Esophagus squamous epithelium (tissue), 5 donors: ENCODE data around the gene HELZ2. TPM values are rescaled to one million over a fixed set of nuclear protein-coding genes. Genes with fewer than 3 reads are reported as not detected.

ENCODE experiments used
- DNase-seq: peaks from one replicate; lab custom pipeline; 2025; lab: John Stamatoyannopoulos, UW
- H3K27ac ChIP-seq, 4 donors: fragments of 200-600 bp; sonication (generic); one replicate each; pipeline ENCODE4 v1.5.1; 2016 to 2019; ENCODE audit warnings: mild to moderate bottlenecking in 1 of 4
- H3K27me3 ChIP-seq, 4 donors: fragments of 200-600 bp; sonication (generic); 1 replicate in 3 of 4; 2 replicates in 1 of 4; pipeline versions ENCODE4 v1.5.1 to v1.6.0; 2017 to 2021; ENCODE audit warnings: antibody characterized with exemption in 1 of 4
- H3K36me3 ChIP-seq, 3 donors: fragments of 200-600 bp; sonication (generic); one replicate each; pipeline ENCODE4 v1.5.1; 2016 to 2019
- H3K4me1 ChIP-seq, 3 donors: fragments of 200-600 bp; sonication (generic); one replicate each; pipeline ENCODE4 v1.5.1; 2017 to 2019
- H3K4me3 ChIP-seq, 4 donors: fragments of 200-600 bp; sonication (generic); 1 replicate in 3 of 4; 2 replicates in 1 of 4; pipeline ENCODE4 v1.5.1; 2016 to 2019; ENCODE audit warnings: mild to moderate bottlenecking in 2 of 4, moderate library complexity in 1 of 4
- H3K9me3 ChIP-seq, 3 donors: fragments of 200-600 bp; sonication (generic); one replicate each; pipeline ENCODE4 v1.5.1; 2016 to 2019
- CTCF ChIP-seq, 6 experiments: fragments of 450-650 bp in 4 of 6; fragments of 200-600 bp in 2 of 6; sonication (generic) in 2 of 6; IDR thresholded peaks; one replicate each; pipeline ENCODE4 v1.5.1; 2016 to 2019; ENCODE audit warnings: antibody characterized with exemption in 6 of 6, mild to moderate bottlenecking in 4 of 6, moderate library complexity in 4 of 6
- POLR2A ChIP-seq, 4 donors: fragments of 450-650 bp; IDR thresholded peaks; one replicate each; pipeline ENCODE4 v1.6.1; 2017; ENCODE audit warnings: antibody characterized with exemption in 4 of 4, mild to moderate bottlenecking in 4 of 4, moderate library complexity in 3 of 4
- WGBS, 2 donors: methylation state at CpG; one replicate each; pipeline ENCODE4 v1.1.5; 2018; 5-methylcytosine and 5-hydroxymethylcytosine counted together
- intact Hi-C: fragments of 100-400 bp; cut with DNase I; formaldehyde crosslinking; loops from one replicate; pipeline ENCODE4 v1.15.0; 2022
- total RNA-seq, 4 donors: library from RNA; depleted of rRNA; stranded (reverse); fragments of >200 nt; gene quantifications; one replicate each; pipeline ENCODE4 v1.1.0, GENCODE V29; 2016
- donor health status: DM: yes; HTN: yes; CAD: no.

HELZ2 gene
- total RNA-seq, 4 donors from 2014 or later = 23.7 to 37.6 (median 31.2) TPM

GRCh38 chr20:63533388-63533787 lies 40.7 kb downstream of the HELZ2 start:
- peaks cover 0 to 53% (median 0%) of the 10 kb centered on the region in 4 donors for H3K27me3 ChIP-seq
- H3K4me3 ChIP-seq = peak overlapping the region in 1 of 4 donors; percentile 57
- peaks cover 0 to 27% (median 0%) of the 10 kb centered on the region in 3 donors for H3K36me3 ChIP-seq
- TF ChIP-seq CTCF (IDR thresholded peaks at IDR 0.05) (no peak), POLR2A (IDR thresholded peaks at IDR 0.05) (no peak)
- peaks cover 25 to 77% (median 29%) of the 10 kb centered on the region in 3 donors for H3K4me1 ChIP-seq
- DNase-seq = no peak
- no peaks in the 10 kb centered on the region for H3K9me3 ChIP-seq
- H3K27ac ChIP-seq = peak overlapping the region; percentile 87 to 99 (median 93)
- WGBS, 2 donors = 73 to 80% methylated on average over 1 to 3 of the region's 14 CpGs
- intact Hi-C loops = no loop called here

DNA sequence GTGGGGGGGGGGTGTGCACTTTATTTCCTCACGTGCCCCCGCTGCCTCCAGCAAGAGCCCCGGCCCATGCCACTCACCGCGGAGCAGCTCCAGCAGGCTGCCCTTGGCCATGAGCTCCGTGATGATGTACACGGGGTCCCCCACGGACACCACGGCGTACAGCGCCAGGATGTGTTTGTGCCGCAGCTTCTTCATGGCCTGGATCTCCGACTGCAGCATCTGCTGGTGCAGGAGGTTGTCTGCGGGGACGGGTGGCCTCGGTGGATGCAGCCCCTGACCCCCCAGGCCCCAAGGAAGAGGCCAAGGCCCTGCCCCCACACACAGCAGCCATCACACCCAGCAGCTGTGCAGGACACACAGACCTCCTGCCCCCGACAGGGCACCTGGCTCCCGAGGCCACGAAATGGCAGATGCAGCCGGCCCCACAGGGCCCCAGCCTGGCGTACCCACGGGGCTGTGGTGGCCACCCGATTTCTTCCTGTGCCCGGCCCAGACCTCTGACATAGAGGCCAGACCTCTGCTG lies 41.5 kb downstream of the HELZ2 start:
- no peaks in the 10 kb centered on the region for H3K9me3 ChIP-seq
- TF ChIP-seq POLR2A (IDR thresholded peaks at IDR 0.05) = no peak
- no peak for TF ChIP-seq CTCF (IDR thresholded peaks at IDR 0.05)
- WGBS, 2 donors = 75 to 80% methylated on average over 8 to 17 of the region's 24 CpGs
- DNase-seq = no peak
- peaks cover 19 to 69% (median 21%) of the 10 kb centered on the region in 3 donors for H3K4me1 ChIP-seq
- intact Hi-C loops = no loop called here
- peaks cover 0 to 51% (median 0%) of the 10 kb centered on the region in 4 donors for H3K27me3 ChIP-seq
- H3K27ac ChIP-seq = no peak overlapping the region
- H3K36me3 ChIP-seq = peaks cover 0 to 27% (median 0%) of the 10 kb centered on the region in 3 donors
- no peak overlapping the region for H3K4me3 ChIP-seq

GRCh38 chr20:63531686-63532448 lies 42.2 kb downstream of the HELZ2 start:
- 77 to 80% methylated on average over 23 to 26 of the region's 27 CpGs for WGBS, 2 donors
- no peaks in the 10 kb centered on the region for H3K9me3 ChIP-seq
- peaks cover 0 to 45% (median 0%) of the 10 kb centered on the region in 4 donors for H3K27me3 ChIP-seq
- TF ChIP-seq POLR2A (IDR thresholded peaks at IDR 0.05) (no peak), CTCF (IDR thresholded peaks at IDR 0.05) (no peak)
- intact Hi-C loops = no loop called here
- DNase-seq = no peak
- H3K4me1 ChIP-seq = peaks cover 17 to 62% (median 18%) of the 10 kb centered on the region in 3 donors
- no peak overlapping the region for H3K4me3 ChIP-seq
- H3K27ac ChIP-seq = no peak overlapping the region
- peaks cover 0 to 27% (median 0%) of the 10 kb centered on the region in 3 donors for H3K36me3 ChIP-seq

GRCh38 chr20:63530788-63531160 lies 43.3 kb downstream of the HELZ2 start:
- Histone ChIP-seq H3K4me1 (peaks cover 17 to 61% (median 18%) of the 10 kb centered on the region in 3 donors), H3K4me3 (no peak overlapping the region), H3K9me3 (no peaks in the 10 kb centered on the region), H3K36me3 (peaks cover 0 to 27% (median 0%) of the 10 kb centered on the region in 3 donors), H3K27ac (peak overlapping the region in 2 of 4 donors; percentile 17 to 42), H3K27me3 (peaks cover 0 to 36% (median 0%) of the 10 kb centered on the region in 4 donors)
- 30 to 55% methylated on average over 2 to 3 of the region's 14 CpGs for WGBS, 2 donors
- intact Hi-C loops = no loop called here
- DNase-seq = no peak
- TF ChIP-seq CTCF (IDR thresholded peaks at IDR 0.05) = no peak
- TF ChIP-seq POLR2A (IDR thresholded peaks at IDR 0.05) = no peak
